HG03439 (cell line): ENCODE data around the gene UBALD1.
A peak's percentile ranks its signal among the peaks of the same experiment; 100 is the strongest.
"Not testable (repeated sequence)": the region's sequence is repeated elsewhere in the genome, so short reads cannot be mapped to it uniquely, and the experiment has no call there.

Experiments
- ATAC-seq: cut with Tn5 transposase; IDR thresholded peaks from one replicate; pipeline ENCODE4 v1.9.1; 2021; ENCODE audit warnings: mild to moderate bottlenecking, moderate library complexity; ENCODE audit not compliant: unreplicated experiment

UBALD1 gene

DNA sequence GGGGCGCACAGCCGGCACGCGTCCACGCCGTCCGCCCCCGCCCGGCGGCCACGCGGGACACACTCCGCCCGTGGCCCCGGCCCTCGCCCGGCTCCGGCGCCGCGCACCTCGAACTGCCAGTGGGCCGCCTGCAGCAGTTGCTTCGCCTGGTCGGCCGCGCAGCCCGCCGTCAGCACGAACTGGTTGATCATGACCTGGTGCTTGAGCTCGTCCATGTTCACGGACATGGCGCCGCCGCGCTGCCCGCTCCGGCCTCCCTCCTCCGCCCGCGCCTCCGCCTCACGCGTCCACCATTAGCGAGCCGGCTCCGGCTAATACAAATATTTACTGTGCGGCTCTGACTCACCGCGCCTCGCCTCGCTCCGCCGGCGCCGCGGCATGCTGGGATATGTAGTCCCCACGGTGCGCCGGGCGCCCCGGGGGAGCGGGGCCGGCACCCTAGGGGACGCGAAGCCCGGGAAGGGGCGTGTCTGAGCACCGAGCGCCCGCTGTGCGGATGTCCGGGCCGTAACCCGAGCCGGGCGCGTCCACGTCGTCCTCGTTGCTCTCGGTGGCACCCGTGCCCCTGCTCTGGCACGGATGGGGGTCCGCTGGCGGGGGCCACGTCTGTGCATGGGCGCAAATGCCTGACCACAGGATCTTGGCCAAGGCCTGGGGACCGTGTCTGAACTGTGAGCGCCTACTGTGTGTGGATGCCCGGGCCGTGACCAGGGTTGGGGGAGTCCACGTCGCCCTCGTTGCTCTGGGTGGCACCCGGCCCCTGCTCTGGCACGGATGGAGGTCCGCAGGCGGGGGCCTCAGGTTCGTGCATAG lies at the start of gene UBALD1:
Gene UBALD1, minus strand, starts transcription at position 318 of the 813 bp plus-strand sequence. Its CDS starts 91 bp downstream, at position 227.
- peak; percentile 51 for ATAC-seq

- no peak for ATAC-seq
These were observed 49.2 kb upstream of the UBALD1 start for GRCh38 chr16:4663777-4664465.

GRCh38 chr16:4663465-4663776 lies 48.7 kb upstream of the UBALD1 start:
- no peak for ATAC-seq

- ATAC-seq: no peak
These were observed 47.0 kb upstream of the UBALD1 start for GRCh38 chr16:4661661-4662060.

DNA sequence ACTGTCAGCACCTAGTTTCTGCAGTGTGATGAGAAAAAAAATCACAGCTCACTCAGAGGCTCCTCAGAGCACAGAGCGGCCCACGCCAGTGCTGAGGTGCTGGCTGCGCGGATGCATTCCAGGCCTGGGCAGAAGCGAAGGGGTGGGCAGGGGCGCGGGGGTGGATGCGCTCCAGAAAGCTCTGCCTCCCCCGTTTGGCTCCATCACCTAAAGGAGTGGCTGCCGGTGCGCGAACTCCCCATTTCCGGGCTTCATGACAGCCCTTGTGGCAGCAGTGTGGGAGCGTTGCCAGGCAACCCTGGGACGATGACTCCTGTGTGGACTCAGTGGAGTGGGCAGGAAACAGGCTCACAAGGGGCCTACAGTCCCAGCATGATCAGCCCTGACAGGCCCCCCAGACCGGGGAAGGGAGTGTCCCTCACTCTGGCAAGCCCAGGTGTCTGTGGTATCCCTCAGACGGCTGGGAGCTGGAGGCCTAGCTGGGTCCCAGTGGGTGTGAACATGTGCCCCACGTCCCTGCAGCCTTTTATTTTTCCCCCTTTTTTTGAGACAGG lies 45.8 kb upstream of the UBALD1 start:
- no peak for ATAC-seq

DNA sequence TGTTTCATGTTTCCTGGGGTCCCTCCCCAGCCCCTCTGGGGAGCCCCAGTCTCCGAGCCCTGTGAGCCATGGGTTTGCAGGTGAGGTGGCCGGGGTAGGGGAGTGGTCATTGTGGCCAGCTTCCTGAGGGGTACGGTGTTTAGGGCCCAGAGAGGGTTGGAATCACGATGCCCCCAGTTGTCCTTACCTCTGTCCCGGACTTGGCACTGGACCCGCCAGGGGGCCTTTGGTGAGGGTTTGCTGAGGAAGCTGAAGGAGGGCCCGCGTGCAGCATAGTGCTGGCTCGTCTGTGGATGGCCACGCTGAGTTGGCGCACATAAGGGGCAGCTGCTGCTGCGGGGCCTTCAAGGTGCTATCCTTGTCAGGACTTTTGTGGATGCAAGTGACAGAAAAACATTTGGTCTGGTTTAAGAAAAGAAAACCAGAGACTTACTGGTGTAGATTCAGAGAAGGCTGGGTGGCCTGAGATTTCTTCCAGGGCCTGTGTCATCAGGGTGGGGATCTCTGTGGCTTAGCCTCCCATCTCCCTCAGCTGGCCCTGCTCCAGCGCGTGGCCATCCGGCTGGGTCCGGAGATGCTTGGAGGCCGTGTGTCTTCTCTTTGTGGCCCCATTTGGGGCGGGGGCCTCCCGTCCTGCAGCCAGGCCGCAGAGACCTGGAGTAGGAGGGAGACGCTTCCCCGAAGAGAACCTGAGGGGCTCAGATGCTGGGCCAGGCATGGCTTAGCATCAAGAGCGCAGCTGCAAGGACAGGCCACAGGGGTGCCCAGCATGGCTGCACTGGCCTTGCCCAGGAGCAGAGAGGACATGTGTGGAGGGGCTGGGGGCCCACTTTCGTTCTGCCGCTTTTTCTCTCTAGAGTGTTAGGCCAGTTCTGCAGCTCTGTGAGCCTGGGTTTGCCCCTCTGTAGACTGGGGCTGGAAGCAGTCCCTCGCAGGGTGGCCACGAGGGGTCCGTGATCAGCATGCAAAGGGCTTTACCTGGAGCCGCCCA lies 45.0 kb upstream of the UBALD1 start:
- no peak for ATAC-seq

- no peak for ATAC-seq
These were observed 42.3 kb upstream of the UBALD1 start for GRCh38 chr16:4656695-4657686.

DNA sequence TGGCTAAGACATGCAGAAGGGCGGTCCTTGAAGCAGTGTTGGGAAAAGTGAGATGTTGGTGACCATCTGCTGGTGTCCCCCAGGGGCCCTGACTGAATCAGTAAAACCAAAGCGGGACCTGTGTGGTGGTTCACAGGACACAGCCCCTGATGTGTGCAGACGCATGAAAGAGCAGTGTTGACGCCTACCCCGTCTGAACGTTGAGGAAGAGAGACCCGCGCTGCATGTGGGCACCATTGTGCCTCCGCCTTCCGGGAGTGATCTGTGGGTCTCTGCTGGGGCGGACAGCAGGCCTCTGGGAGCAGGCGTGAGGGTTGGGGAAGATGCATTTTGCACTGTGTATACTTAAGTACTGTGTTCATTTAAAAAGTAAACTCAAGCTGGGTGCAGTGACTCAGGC lies 41.5 kb upstream of the UBALD1 start:
- ATAC-seq: no peak

GRCh38 chr16:4655801-4656200 lies 41.1 kb upstream of the UBALD1 start:
- ATAC-seq: no peak

GRCh38 chr16:4654964-4655590 lies 40.4 kb upstream of the UBALD1 start:
- no peak for ATAC-seq

GRCh38 chr16:4654011-4654963 lies 39.6 kb upstream of the UBALD1 start:
- ATAC-seq: no peak

DNA sequence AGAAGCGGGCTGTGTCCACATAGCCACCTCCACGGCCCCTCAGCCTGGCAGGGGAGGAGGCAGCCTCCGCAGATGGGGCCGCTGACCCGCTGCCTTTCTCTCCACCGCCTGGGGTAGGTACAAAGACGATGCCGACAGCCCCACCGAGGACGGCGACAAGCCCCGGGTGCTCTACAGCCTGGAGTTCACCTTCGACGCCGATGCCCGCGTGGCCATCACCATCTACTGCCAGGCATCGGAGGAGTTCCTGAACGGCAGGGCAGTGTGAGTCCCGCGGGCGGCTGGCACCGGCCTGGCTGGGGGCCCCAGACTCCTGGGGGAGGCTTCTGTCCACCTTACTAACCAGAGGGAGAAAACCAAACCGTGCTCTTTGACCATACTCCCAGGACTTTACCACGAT lies 37.9 kb upstream of the UBALD1 start:
- ATAC-seq: no peak

GRCh38 chr16:4651827-4652226 lies 37.1 kb upstream of the UBALD1 start:
- ATAC-seq: no peak

- not testable (repeated sequence) for ATAC-seq
These were observed 35.9 kb upstream of the UBALD1 start for GRCh38 chr16:4650443-4651074.

DNA sequence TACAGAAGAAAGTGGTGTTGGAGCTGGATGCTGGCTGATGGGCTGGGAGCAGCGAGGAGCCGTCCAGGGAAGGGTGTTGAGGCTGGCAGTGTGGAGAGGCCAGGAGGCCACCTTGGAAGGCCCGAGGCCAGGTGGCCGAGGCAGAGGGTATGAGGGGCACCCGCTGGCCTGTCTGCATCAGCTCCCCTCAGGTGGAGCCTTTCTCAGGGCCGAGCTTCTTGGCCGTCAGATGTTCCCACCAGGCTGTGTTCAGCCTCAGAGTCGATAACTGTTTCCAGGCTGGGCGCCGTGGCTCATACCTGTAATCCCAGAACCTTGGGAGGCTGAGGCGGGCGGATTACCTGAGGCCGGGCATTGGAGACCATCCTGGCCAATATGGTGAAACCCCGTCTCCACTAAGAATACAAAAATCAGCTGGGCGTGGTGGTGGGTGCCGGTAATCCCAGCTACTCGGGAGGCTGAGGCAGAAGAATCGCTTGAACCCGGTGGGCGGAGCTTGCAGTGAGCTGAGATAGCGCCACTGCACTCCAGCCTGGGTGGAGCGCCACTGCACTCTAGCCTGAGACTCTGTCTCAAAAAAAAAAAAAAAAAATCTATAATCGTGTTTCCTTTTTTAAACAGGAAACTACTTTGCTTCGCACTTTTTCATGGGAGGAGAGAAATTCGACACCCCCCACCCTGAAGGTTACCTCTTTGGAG lies 35.2 kb upstream of the UBALD1 start:
- no peak for ATAC-seq

- no peak for ATAC-seq
These were observed 34.2 kb upstream of the UBALD1 start for GRCh38 chr16:4648917-4649316.

DNA sequence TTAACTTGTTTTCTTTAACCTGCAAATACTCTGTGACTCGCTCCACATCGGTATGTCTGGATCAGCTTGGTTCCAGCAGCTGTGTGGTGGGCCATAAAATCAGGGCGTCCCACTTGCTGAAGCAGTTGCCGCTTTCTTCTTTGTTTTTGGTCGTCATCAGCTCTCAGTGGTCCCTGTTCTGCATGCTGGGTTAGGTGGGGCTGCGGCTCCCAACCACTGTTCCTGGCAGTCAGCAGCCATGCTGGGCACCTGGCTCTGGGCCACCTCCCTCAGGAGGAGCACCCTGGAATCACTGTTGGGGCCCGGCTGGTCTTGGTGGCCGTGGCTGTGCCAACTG lies 32.9 kb upstream of the UBALD1 start:
- no peak for ATAC-seq
